NT2/D1 (cell line): ENCODE measurements around the gene TPO.

Source experiments
- DNase-seq: peaks from one replicate; pipeline ENCODE4 v3.0.0-alpha.2; 2011; ENCODE audit warnings: low read depth, low spot score
- H3K27me3 ChIP-seq: 2 replicates; pipeline ENCODE4 v1.6.0; 2011; ENCODE audit warnings: mild to moderate bottlenecking; ENCODE audit not compliant: insufficient read length, insufficient read depth
- H3K36me3 ChIP-seq: 2 replicates; pipeline ENCODE4 v1.6.1; 2011; ENCODE audit warnings: mild to moderate bottlenecking, low read length, mixed read lengths; ENCODE audit not compliant: insufficient read depth, insufficient read length
- H3K4me1 ChIP-seq: 2 replicates; pipeline ENCODE4 v1.5.1; 2011; ENCODE audit not compliant: insufficient read depth, insufficient read length
- H3K4me3 ChIP-seq: 2 replicates; pipeline ENCODE4 v1.5.1; 2011; ENCODE audit warnings: low read depth; ENCODE audit not compliant: insufficient read length
- H3K9ac ChIP-seq: 2 replicates; pipeline ENCODE4 v1.6.0; 2011; ENCODE audit warnings: low read depth; ENCODE audit not compliant: insufficient read length
- H3K9me3 ChIP-seq: 2 replicates; pipeline ENCODE4 v1.5.1; 2011; ENCODE audit warnings: mild to moderate bottlenecking, low read length; ENCODE audit not compliant: insufficient read depth
- SUZ12 ChIP-seq: IDR thresholded peaks from 2 replicates; pipeline ENCODE4 v1.6.1; 2011; ENCODE audit not compliant: insufficient read length, insufficient read depth; ENCODE audit errors: extremely low read depth
- YY1 ChIP-seq: IDR thresholded peaks from 2 replicates; pipeline ENCODE4 v1.6.1; 2011; ENCODE audit not compliant: insufficient read length, insufficient read depth
- ZNF274 ChIP-seq: IDR thresholded peaks from 2 replicates; pipeline ENCODE4 v1.6.1; 2011; ENCODE audit warnings: mild to moderate bottlenecking, low read depth, low read length

The TPO gene

GRCh38 chr2:1478311-1479305, 65.3 kb downstream of the TPO start:
- no peaks in the 10 kb centered on the region for H3K9me3 ChIP-seq
- H3K27me3 ChIP-seq: no peaks in the 10 kb centered on the region
- H3K4me1 ChIP-seq: no peaks in the 10 kb centered on the region
- TF ChIP-seq YY1 (no peak), SUZ12 (no peak), ZNF274 (no peak)
- H3K36me3 ChIP-seq: no peaks in the 10 kb centered on the region
- no peak overlapping the region for H3K9ac ChIP-seq
- no peak for DNase-seq
- H3K4me3 ChIP-seq: no peak overlapping the region

- no peak overlapping the region for H3K9ac ChIP-seq
- no peak for DNase-seq
- no peaks in the 10 kb centered on the region for H3K36me3 ChIP-seq
- TF ChIP-seq ZNF274 (no peak), SUZ12 (no peak), YY1 (no peak)
- no peaks in the 10 kb centered on the region for H3K9me3 ChIP-seq
- H3K4me3 ChIP-seq: no peak overlapping the region
- H3K4me1 ChIP-seq: no peaks in the 10 kb centered on the region
- no peaks in the 10 kb centered on the region for H3K27me3 ChIP-seq
Measured at GRCh38 chr2:1479346-1479745, 66.1 kb downstream of the TPO start.

- no peaks in the 10 kb centered on the region for H3K4me1 ChIP-seq
- H3K9me3 ChIP-seq: no peaks in the 10 kb centered on the region
- no peak for DNase-seq
- no peak overlapping the region for H3K9ac ChIP-seq
- H3K4me3 ChIP-seq: no peak overlapping the region
- no peak for TF ChIP-seq SUZ12
- TF ChIP-seq YY1: no peak
- TF ChIP-seq ZNF274: no peak
- H3K36me3 ChIP-seq: no peaks in the 10 kb centered on the region
- H3K27me3 ChIP-seq: no peaks in the 10 kb centered on the region
Measured at GRCh38 chr2:1480671-1481076, 67.4 kb downstream of the TPO start.

GRCh38 chr2:1481406-1482252, 68.4 kb downstream of the TPO start:
- no peaks in the 10 kb centered on the region for H3K27me3 ChIP-seq
- H3K9me3 ChIP-seq: no peaks in the 10 kb centered on the region
- no peak for TF ChIP-seq SUZ12
- no peaks in the 10 kb centered on the region for H3K36me3 ChIP-seq
- H3K4me3 ChIP-seq: no peak overlapping the region
- no peaks in the 10 kb centered on the region for H3K4me1 ChIP-seq
- no peak for DNase-seq
- H3K9ac ChIP-seq: no peak overlapping the region

GRCh38 chr2:1482253-1482675, 69.0 kb downstream of the TPO start:
- no peaks in the 10 kb centered on the region for H3K36me3 ChIP-seq
- no peaks in the 10 kb centered on the region for H3K9me3 ChIP-seq
- H3K27me3 ChIP-seq: no peaks in the 10 kb centered on the region
- H3K4me3 ChIP-seq: no peak overlapping the region
- TF ChIP-seq ZNF274: no peak
- no peak for TF ChIP-seq SUZ12
- TF ChIP-seq YY1: no peak
- H3K9ac ChIP-seq: no peak overlapping the region
- H3K4me1 ChIP-seq: no peaks in the 10 kb centered on the region
- no peak for DNase-seq

- H3K9ac ChIP-seq: no peak overlapping the region
- no peaks in the 10 kb centered on the region for H3K9me3 ChIP-seq
- no peaks in the 10 kb centered on the region for H3K27me3 ChIP-seq
- H3K36me3 ChIP-seq: no peaks in the 10 kb centered on the region
- H3K4me3 ChIP-seq: no peak overlapping the region
- DNase-seq: no peak
- H3K4me1 ChIP-seq: peaks cover 3% of the 10 kb centered on the region
- TF ChIP-seq YY1 (no peak), SUZ12 (no peak), ZNF274 (no peak)
Measured at GRCh38 chr2:1482981-1483380, 69.7 kb downstream of the TPO start.

- DNase-seq: no peak
- no peaks in the 10 kb centered on the region for H3K36me3 ChIP-seq
- no peak for TF ChIP-seq SUZ12
- TF ChIP-seq YY1: no peak
- no peak for TF ChIP-seq ZNF274
- H3K4me3 ChIP-seq: no peak overlapping the region
- no peaks in the 10 kb centered on the region for H3K27me3 ChIP-seq
- H3K4me1 ChIP-seq: peaks cover 7% of the 10 kb centered on the region
- no peaks in the 10 kb centered on the region for H3K9me3 ChIP-seq
- no peak overlapping the region for H3K9ac ChIP-seq
Measured at GRCh38 chr2:1483551-1483950, 70.3 kb downstream of the TPO start.
